ENCODE data around the gene PHF2.

PHF2 gene

GRCh38 chr9:93713716-93714115 lies 137.3 kb downstream of the PHF2 start:
- DNase-seq = no peak

- DNase-seq = no peak
These were observed 145.1 kb downstream of the PHF2 start for GRCh38 chr9:93721417-93721965.

GRCh38 chr9:93724852-93725251 lies 148.5 kb downstream of the PHF2 start:
- no peak for DNase-seq

GRCh38 chr9:93725382-93725781 lies 149.0 kb downstream of the PHF2 start:
- DNase-seq = no peak

GRCh38 chr9:93726147-93726546 lies 149.8 kb downstream of the PHF2 start:
- DNase-seq = no peak
